ENCODE results near the gene EBF4.

EBF4 gene

GRCh38 chr20:2801286-2801728 is 108.7 kb downstream of the EBF4 start:
- H3K9me2 ChIP-seq (replicated peaks; ENCODE audit: insufficient read depth, low read length), result no peaks in the 10 kb centered on the region
- no peaks in the 10 kb centered on the region for H3K36me3 ChIP-seq (ENCODE audit: low read length)
- no peaks in the 10 kb centered on the region for H4K20me1 ChIP-seq (ENCODE audit: low read depth, low read length)
- no peaks in the 10 kb centered on the region for H3F3A ChIP-seq (ENCODE audit: insufficient read depth)
- H2AFZ ChIP-seq (ENCODE audit: low read depth, low read length, severe bottlenecking), result no peak overlapping the region
- H3K4me3 ChIP-seq (ENCODE audit: insufficient read depth, low read length, poor library complexity, severe bottlenecking), result no peak overlapping the region
- H3K79me2 ChIP-seq (ENCODE audit: insufficient read depth, low read length), result no peaks in the 10 kb centered on the region
- no peak overlapping the region for H3K9ac ChIP-seq (ENCODE audit: low read length)
- no peak overlapping the region for H3K4me2 ChIP-seq (ENCODE audit: low read depth, low read length, poor library complexity, severe bottlenecking)
- TF ChIP-seq CTCF (IDR thresholded peaks at IDR 0.05; ENCODE audit: insufficient read depth, low read length, poor library complexity, severe bottlenecking) (no peak), EZH2phosphoT487 (conservative IDR thresholded peaks at IDR 0.05; ENCODE audit: low read length) (no peak)
- H3K27ac ChIP-seq (ENCODE audit: low read depth, low read length), result no peak overlapping the region
- no peaks in the 10 kb centered on the region for H3K9me3 ChIP-seq (ENCODE audit: insufficient read depth, low read length)
- H3K27me3 ChIP-seq (ENCODE audit: low read length), result no peaks in the 10 kb centered on the region

DNA sequence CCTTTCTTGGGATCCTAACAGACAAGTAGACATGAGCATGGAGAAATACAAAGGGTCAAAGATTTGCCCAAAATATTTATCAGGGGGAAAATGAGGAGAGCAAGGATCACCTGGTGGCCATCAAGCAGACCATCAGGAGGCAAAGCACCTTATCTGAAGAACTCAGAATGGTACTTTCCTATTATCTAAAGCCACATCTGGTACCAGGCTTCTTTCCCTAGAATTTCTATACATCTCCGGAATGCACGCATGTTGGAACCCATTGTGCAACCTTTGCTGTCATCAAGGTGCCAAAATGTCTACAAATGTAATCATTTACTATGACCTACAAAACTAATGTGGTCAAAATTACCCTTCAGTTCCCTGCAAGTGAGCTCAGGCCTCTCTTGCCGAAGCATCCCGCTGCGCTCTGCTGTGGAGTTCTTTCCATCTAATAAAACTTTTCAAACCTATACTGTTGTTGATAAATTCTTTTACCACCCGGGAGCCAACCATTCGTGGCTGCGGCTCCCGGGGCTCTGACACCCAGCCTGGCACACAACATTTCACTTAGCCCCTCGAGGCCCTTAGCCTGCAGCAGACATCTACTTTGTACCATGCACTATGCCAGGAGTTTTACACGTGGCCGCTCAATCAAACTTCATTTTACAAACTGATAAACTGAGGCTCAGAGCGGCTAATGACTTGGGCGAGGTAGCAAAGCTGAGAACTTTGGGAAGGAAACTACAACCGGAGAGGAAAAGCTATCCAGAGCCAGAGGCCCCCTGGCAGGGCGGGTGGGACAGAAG is 111.7 kb downstream of the EBF4 start:
- H3K9me2 ChIP-seq (replicated peaks; ENCODE audit: insufficient read depth, low read length), result no peaks in the 10 kb centered on the region
- no peak overlapping the region for H3K9ac ChIP-seq (ENCODE audit: low read length)
- no peaks in the 10 kb centered on the region for H3F3A ChIP-seq (ENCODE audit: insufficient read depth)
- H3K27me3 ChIP-seq (ENCODE audit: low read length), result no peaks in the 10 kb centered on the region
- H3K4me3 ChIP-seq (ENCODE audit: insufficient read depth, low read length, poor library complexity, severe bottlenecking), result no peak overlapping the region
- no peak overlapping the region for H3K27ac ChIP-seq (ENCODE audit: low read depth, low read length)
- no peaks in the 10 kb centered on the region for H3K9me3 ChIP-seq (ENCODE audit: insufficient read depth, low read length)
- no peaks in the 10 kb centered on the region for H3K79me2 ChIP-seq (ENCODE audit: insufficient read depth, low read length)
- no peaks in the 10 kb centered on the region for H3K36me3 ChIP-seq (ENCODE audit: low read length)
- no peak for TF ChIP-seq EZH2phosphoT487 (conservative IDR thresholded peaks at IDR 0.05; ENCODE audit: low read length)
- TF ChIP-seq CTCF (IDR thresholded peaks at IDR 0.05; ENCODE audit: insufficient read depth, low read length, poor library complexity, severe bottlenecking), result no peak
- H3K4me2 ChIP-seq (ENCODE audit: low read depth, low read length, poor library complexity, severe bottlenecking), result no peak overlapping the region
- H4K20me1 ChIP-seq (ENCODE audit: low read depth, low read length), result no peaks in the 10 kb centered on the region
- H2AFZ ChIP-seq (ENCODE audit: low read depth, low read length, severe bottlenecking), result no peak overlapping the region

- Histone ChIP-seq H2AFZ (ENCODE audit: low read depth, low read length, severe bottlenecking) (no peak overlapping the region), H3K36me3 (ENCODE audit: low read length) (no peaks in the 10 kb centered on the region), H3K27me3 (ENCODE audit: low read length) (no peaks in the 10 kb centered on the region), H3K9me3 (ENCODE audit: insufficient read depth, low read length) (no peaks in the 10 kb centered on the region), H3K4me3 (ENCODE audit: insufficient read depth, low read length, poor library complexity, severe bottlenecking) (no peak overlapping the region), H3K9me2 (replicated peaks; ENCODE audit: insufficient read depth, low read length) (no peaks in the 10 kb centered on the region), H3K4me2 (ENCODE audit: low read depth, low read length, poor library complexity, severe bottlenecking) (no peak overlapping the region), H3F3A (ENCODE audit: insufficient read depth) (no peaks in the 10 kb centered on the region), H4K20me1 (ENCODE audit: low read depth, low read length) (no peaks in the 10 kb centered on the region), H3K27ac (ENCODE audit: low read depth, low read length) (no peak overlapping the region), H3K9ac (ENCODE audit: low read length) (no peak overlapping the region), H3K79me2 (ENCODE audit: insufficient read depth, low read length) (no peaks in the 10 kb centered on the region)
- TF ChIP-seq CTCF (IDR thresholded peaks at IDR 0.05; ENCODE audit: insufficient read depth, low read length, poor library complexity, severe bottlenecking), result no peak
- no peak for TF ChIP-seq EZH2phosphoT487 (conservative IDR thresholded peaks at IDR 0.05; ENCODE audit: low read length)
Observed at GRCh38 chr20:2804852-2805688, 112.5 kb downstream of the EBF4 start.

Data from SU-DHL-6 (cell line).